ENCODE results near the gene TMEM250.

- TF ChIP-seq, protein P1, sequence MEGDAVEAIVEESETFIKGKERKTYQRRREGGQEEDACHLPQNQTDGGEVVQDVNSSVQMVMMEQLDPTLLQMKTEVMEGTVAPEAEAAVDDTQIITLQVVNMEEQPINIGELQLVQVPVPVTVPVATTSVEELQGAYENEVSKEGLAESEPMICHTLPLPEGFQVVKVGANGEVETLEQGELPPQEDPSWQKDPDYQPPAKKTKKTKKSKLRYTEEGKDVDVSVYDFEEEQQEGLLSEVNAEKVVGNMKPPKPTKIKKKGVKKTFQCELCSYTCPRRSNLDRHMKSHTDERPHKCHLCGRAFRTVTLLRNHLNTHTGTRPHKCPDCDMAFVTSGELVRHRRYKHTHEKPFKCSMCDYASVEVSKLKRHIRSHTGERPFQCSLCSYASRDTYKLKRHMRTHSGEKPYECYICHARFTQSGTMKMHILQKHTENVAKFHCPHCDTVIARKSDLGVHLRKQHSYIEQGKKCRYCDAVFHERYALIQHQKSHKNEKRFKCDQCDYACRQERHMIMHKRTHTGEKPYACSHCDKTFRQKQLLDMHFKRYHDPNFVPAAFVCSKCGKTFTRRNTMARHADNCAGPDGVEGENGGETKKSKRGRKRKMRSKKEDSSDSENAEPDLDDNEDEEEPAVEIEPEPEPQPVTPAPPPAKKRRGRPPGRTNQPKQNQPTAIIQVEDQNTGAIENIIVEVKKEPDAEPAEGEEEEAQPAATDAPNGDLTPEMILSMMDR (IDR thresholded peaks at IDR 0.05 in 8 of 11, conservative IDR thresholded peaks at IDR 0.05 in 3 of 11), result no peak
- TF ChIP-seq POLR2A (IDR thresholded peaks at IDR 0.05), result no peak
- TF ChIP-seq POLR2AphosphoS5 (IDR thresholded peaks at IDR 0.05), result no peak
These were observed 31.5 kb downstream of the TMEM250 start for GRCh38 chr9:136086951-136087740.
